Caco-2 (cell line): ENCODE results near the gene KCTD21. TPM values are rescaled to one million over a fixed set of nuclear protein-coding genes. Genes with fewer than 3 reads are reported as not detected.

Source experiments
- BruUV-seq: library from RNA; stranded (reverse); fragments of 400-500 nt; replicated peaks from 2 replicates; lab custom pipeline; 2021; lab: Mats Ljungman, UMichigan
- CTCF ChIA-PET: fragments of 300-600 bp; sonication (Branson Sonifier 250); formaldehyde crosslinking; loops from one replicate; lab custom pipeline; 2022; ENCODE audit warnings: antibody characterized with exemption; lab: Charles Lee
- POLR2A ChIA-PET: fragments of 300-600 bp; sonication (Branson Sonifier 250); formaldehyde crosslinking; loops from one replicate; lab custom pipeline; 2022; ENCODE audit warnings: antibody characterized with exemption; lab: Charles Lee
- DNase-seq, 2 experiments: peaks; one replicate each; pipeline versions ENCODE4 v3.0.0 to v3.0.0-alpha.2; 2020 to 2022
- H3K27me3 ChIP-seq: replicated peaks from 2 replicates; pipeline ENCODE4 v1.6.0; 2011; ENCODE audit warnings: low read length; ENCODE audit not compliant: control insufficient read depth, insufficient read depth
- H3K36me3 ChIP-seq: 2 replicates; pipeline ENCODE4 v1.5.1; 2011; ENCODE audit warnings: low read length; ENCODE audit not compliant: control insufficient read depth, insufficient read depth
- H3K4me1 ChIP-seq: fragments of 250-450 bp; sonication (Bioruptor Pico); 2 replicates; pipeline ENCODE4 v1.5.1; 2020; ENCODE audit warnings: mild to moderate bottlenecking
- H3K4me3 ChIP-seq: 2 replicates; pipeline ENCODE4 v1.5.1; 2011; ENCODE audit warnings: low read depth, mild to moderate bottlenecking, control low read depth, low read length
- H3K9me3 ChIP-seq: fragments of 250-450 bp; sonication (Bioruptor Pico); 2 replicates; pipeline ENCODE4 v1.5.1; 2020; ENCODE audit warnings: mild to moderate bottlenecking, moderate library complexity
- H3K27ac Mint-ChIP-seq: one replicate; pipeline ENCODE4 v1.8.0; 2022; ENCODE audit warnings: mixed read lengths; ENCODE audit not compliant: unreplicated experiment
- H3K27me3 Mint-ChIP-seq: one replicate; pipeline ENCODE4 v1.8.0; 2022; ENCODE audit warnings: mixed read lengths; ENCODE audit not compliant: insufficient read depth, unreplicated experiment
- H3K36me3 Mint-ChIP-seq: one replicate; pipeline ENCODE4 v1.8.0; 2022; ENCODE audit warnings: mild to moderate bottlenecking, mixed read lengths; ENCODE audit not compliant: insufficient read depth, unreplicated experiment
- H3K4me1 Mint-ChIP-seq: one replicate; pipeline ENCODE4 v1.8.0; 2022; ENCODE audit warnings: low read depth, mixed read lengths; ENCODE audit not compliant: unreplicated experiment
- H3K4me3 Mint-ChIP-seq: one replicate; pipeline ENCODE4 v1.8.0; 2022; ENCODE audit warnings: mild to moderate bottlenecking, moderate library complexity, mixed read lengths; ENCODE audit not compliant: unreplicated experiment
- H3K9me3 Mint-ChIP-seq: one replicate; pipeline ENCODE4 v1.8.0; 2022; ENCODE audit warnings: mixed read lengths; ENCODE audit not compliant: unreplicated experiment
- CTCF ChIP-seq, 2 experiments: fragments of 200-600 bp in 1 of 2; IDR thresholded peaks; 1 replicate in 1 of 2; 2 replicates in 1 of 2; pipeline versions ENCODE4 v1.5.1 to v1.8.0; 2011 to 2022; ENCODE audit warnings: antibody characterized with exemption in 1 of 2, control low read depth in 1 of 2, inconsistent platforms in 1 of 2, low read depth in 1 of 2, low read length in 1 of 2, mild to moderate bottlenecking in 1 of 2, moderate library complexity in 1 of 2; ENCODE audit not compliant: insufficient read depth in 1 of 2, severe bottlenecking in 1 of 2, unreplicated experiment in 1 of 2
- intact Hi-C: fragments of 100-400 bp; cut with micrococcal nuclease; formaldehyde crosslinking; loops from one replicate; pipeline ENCODE4 v1.10.0; 2022; ENCODE audit not compliant: unreplicated experiment
- total RNA-seq: library from RNA; stranded (reverse); gene quantifications from 2 replicates; pipeline ENCODE4 v1.2.3, GENCODE V29; 2022

The KCTD21 gene
- total RNA-seq, 1 experiment from 2014 or later: 6.4 TPM

GRCh38 chr11:78230161-78230877, 41.9 kb upstream of the KCTD21 start:
- CTCF ChIA-PET: no interaction called here
- TF ChIP-seq CTCF (IDR thresholded peaks at IDR 0.05; ENCODE audit: insufficient read depth in 1 of 2, low read depth in 1 of 2, low read length in 1 of 2, severe bottlenecking in 1 of 2, unreplicated experiment in 1 of 2): no peak
- Histone ChIP-seq H3K27me3 (no peaks in the 10 kb centered on the region), H3K4me3 (no peak overlapping the region), H3K9me3 (no peaks in the 10 kb centered on the region), H3K4me1 (no peaks in the 10 kb centered on the region), H3K36me3 (no peaks in the 10 kb centered on the region)
- POLR2A ChIA-PET: no interaction called here
- Mint-ChIP-seq H3K27ac (no peak overlapping the region), H3K4me3 (no peak overlapping the region), H3K36me3 (peaks cover 17% of the 10 kb centered on the region), H3K9me3 (no peaks in the 10 kb centered on the region), H3K27me3 (no peaks in the 10 kb centered on the region), H3K4me1 (no peaks in the 10 kb centered on the region)
- intact Hi-C loops: no loop called here
- no peak for DNase-seq
- no TSS peak for BruUV-seq

GRCh38 chr11:78229106-78229505, 40.7 kb upstream of the KCTD21 start:
- H3K27me3 Mint-ChIP-seq: no peaks in the 10 kb centered on the region
- H3K4me1 Mint-ChIP-seq: no peaks in the 10 kb centered on the region
- intact Hi-C loops: loop anchor here (2.0 kb wide), 1 partner anchor 136 kb away; no protein-coding TSS in a partner anchor
- H3K9me3 Mint-ChIP-seq: no peaks in the 10 kb centered on the region
- POLR2A ChIA-PET: no interaction called here
- Histone ChIP-seq H3K4me3 (no peak overlapping the region), H3K4me1 (no peaks in the 10 kb centered on the region), H3K27me3 (no peaks in the 10 kb centered on the region), H3K9me3 (no peaks in the 10 kb centered on the region), H3K36me3 (no peaks in the 10 kb centered on the region)
- no TSS peak for BruUV-seq
- CTCF ChIA-PET: interaction anchor here (1.8 kb wide), 1 partner anchor 188 kb away, joined by 42 read pairs; the partner anchor contains the start of gene GAB2
- H3K4me3 Mint-ChIP-seq: no peak overlapping the region
- DNase-seq: no peak
- H3K27ac Mint-ChIP-seq: peak overlapping the region; percentile 24
- no peak for TF ChIP-seq CTCF (IDR thresholded peaks at IDR 0.05; ENCODE audit: insufficient read depth in 1 of 2, low read depth in 1 of 2, low read length in 1 of 2, severe bottlenecking in 1 of 2, unreplicated experiment in 1 of 2)
- H3K36me3 Mint-ChIP-seq: peaks cover 27% of the 10 kb centered on the region

- Mint-ChIP-seq H3K4me3 (no peak overlapping the region), H3K4me1 (no peaks in the 10 kb centered on the region), H3K27ac (peak overlapping the region; percentile 24), H3K9me3 (no peaks in the 10 kb centered on the region), H3K36me3 (peaks cover 32% of the 10 kb centered on the region), H3K27me3 (no peaks in the 10 kb centered on the region)
- POLR2A ChIA-PET: interaction anchor here (0.6 to 1.2 kb wide), 4 partner anchors 138 to 336 kb away, joined by 3 read pairs; no protein-coding TSS in a partner anchor
- intact Hi-C loops: loop anchor here (1.0 to 2.0 kb wide), 4 partner anchors 136 to 336 kb away; no protein-coding TSS in a partner anchor
- peak; percentile 72 to 81 for DNase-seq
- TF ChIP-seq CTCF (IDR thresholded peaks at IDR 0.05; ENCODE audit: insufficient read depth in 1 of 2, low read depth in 1 of 2, low read length in 1 of 2, severe bottlenecking in 1 of 2, unreplicated experiment in 1 of 2): peak; percentile 79 to 88
- no peaks in the 10 kb centered on the region for H3K4me1 ChIP-seq
- no peaks in the 10 kb centered on the region for H3K27me3 ChIP-seq
- no TSS peak for BruUV-seq
- H3K36me3 ChIP-seq: no peaks in the 10 kb centered on the region
- CTCF ChIA-PET: interaction anchor here (0.6 to 1.9 kb wide), 28 partner anchors 9 to 452 kb away, joined by 3 to 83 read pairs (median 3); partner anchors contain the start of genes GAB2, KCTD21 and NARS2
- no peaks in the 10 kb centered on the region for H3K9me3 ChIP-seq
- no peak overlapping the region for H3K4me3 ChIP-seq
These were observed 40.0 kb upstream of the KCTD21 start for GRCh38 chr11:78228467-78228866.
